Stimulated activated CD8-positive, alpha-beta memory T cell treated with anti-CD3 and anti-CD28 coated beads, Interleukin-15, amount 100 ng/mL, for 1 hour (primary cell): ENCODE measurements around the gene HCCS.

ENCODE experiments used
- DNase-seq: peaks from one replicate; pipeline ENCODE4 v3.0.0-alpha.2; 2020; ENCODE audit warnings: low read depth

The HCCS gene

DNA sequence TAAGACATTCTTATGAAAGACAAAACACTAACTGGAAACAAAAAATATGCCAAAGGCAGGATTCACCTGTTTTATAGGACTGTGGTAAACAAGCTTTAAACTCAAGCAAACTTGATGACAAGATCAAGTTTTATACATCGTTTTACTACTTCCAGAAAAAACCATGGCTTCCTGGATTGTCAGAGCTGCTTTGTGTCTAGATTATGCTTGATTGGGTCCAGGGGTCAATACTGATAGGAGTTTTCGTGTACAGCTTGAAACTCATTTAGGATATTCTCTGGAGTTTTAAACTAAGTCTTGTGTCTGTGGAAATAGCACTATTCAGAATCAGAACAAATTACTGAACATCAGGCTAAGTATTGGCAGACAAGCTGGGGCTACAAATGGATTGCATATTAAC lies 13.0 kb downstream of the HCCS start:
- no peak for DNase-seq

DNA sequence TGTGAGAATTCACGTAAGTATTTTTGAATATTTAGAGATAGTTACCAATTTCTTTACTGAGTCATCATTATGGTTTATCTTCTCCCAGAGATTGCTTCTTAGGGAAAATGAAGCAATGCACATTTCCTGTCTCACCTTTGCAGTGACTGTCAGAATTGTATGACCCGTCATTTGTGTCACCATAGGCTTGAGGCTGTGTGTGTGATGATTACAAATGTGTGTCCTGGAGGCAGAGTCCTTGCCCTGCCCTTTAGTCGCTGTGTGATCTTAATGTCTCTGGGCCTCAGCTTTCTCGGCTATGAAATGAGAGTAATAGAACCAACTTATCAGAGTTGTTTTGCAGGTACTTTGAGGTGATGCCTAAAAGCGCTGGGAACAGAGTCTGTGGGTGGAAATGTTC lies 13.9 kb downstream of the HCCS start:
- DNase-seq: no peak

DNA sequence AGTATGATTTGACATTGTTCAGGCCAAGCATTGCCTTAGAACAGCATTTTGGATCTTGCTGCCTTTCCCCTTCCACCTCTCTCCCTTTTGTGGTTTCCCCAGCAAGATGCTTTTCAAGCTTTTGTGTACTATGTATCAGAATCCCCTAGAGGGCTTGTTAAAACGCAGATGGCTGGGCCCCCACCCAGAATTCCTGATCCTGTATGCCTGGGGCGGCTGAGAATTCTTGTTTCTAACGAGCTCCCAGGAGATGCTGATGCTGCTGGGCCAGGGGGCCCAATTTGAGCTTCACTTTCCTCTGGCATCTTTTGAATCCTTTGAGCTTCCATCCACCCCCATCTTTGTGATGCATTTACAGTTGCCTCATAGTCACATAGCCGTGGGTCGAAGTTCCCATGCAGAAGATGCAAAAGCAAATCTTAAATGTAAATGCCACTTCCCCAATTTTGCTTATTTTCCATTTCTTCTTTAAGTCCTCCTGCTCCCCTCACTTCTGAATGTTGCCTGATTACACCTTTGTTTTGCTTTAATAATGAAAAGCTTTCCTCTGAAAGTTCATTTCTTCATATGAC lies 18.5 kb downstream of the HCCS start:
- DNase-seq: no peak

DNA sequence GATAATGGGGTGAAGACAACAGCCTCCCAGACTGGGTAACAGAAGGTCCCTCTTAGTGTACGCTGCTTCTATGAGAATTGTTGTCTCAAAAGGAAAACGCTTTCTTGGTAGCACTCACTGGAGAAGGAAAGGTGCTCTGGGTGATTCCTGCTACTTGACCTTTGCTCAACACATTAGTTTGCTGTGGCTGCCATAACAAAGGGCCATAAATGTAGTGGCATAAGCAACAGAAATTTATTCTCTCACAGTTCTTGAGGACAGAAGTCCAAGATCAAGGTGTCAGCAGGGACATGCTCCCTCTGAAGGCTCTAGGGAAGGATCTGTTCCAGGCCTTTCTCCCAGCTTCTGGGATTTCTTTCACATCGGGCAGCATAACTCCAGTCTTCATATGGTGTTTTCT lies 19.0 kb downstream of the HCCS start:
- DNase-seq: no peak

DNA sequence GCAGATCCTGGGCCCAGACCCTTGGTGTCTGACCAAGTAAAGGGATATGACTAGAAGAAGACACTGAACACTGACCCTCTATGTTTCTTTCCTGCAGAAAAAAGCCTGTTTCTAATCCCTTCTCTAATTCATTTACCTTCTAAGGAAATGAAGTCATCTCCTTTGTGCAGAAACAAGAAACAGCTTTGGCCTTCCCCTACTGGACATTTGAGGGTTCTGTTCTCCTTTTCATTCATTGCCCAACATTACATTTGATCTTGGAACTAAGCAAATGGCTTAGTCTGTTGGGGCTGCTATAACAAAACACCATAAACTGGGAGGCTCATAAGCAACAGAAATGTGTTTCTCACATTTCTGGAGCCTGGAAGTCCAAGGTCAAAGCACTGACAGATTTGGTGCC lies 20.0 kb downstream of the HCCS start:
- DNase-seq: no peak

DNA sequence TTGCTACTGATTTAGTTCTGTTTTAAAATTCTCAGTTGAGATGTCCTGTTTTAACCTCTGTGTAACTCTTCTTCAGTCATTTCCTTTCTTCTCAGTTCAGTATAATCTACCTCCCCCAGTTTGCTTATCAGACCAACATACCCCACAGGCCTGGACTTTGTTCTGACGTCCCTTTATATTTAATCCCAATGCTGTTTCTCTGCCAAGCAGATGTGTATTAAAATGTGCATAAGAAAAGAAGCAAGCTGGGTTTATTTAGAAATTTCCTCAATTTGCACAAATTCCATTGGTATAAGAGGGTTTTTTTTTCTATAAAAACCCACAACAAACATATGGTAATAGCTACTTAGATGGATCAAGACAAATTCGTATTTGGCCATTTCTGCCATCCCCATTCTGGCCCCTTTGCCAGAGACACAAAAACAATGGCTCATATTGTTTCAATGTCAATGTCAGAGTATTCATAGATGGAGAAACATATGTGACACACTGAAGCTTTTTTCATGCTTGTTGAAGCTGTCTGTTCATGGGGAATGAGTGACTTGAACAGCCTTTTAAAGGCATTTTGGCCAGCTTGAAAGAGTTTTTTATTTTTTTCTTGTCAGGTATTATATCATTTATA lies 24.5 kb downstream of the HCCS start:
- no peak for DNase-seq

DNA sequence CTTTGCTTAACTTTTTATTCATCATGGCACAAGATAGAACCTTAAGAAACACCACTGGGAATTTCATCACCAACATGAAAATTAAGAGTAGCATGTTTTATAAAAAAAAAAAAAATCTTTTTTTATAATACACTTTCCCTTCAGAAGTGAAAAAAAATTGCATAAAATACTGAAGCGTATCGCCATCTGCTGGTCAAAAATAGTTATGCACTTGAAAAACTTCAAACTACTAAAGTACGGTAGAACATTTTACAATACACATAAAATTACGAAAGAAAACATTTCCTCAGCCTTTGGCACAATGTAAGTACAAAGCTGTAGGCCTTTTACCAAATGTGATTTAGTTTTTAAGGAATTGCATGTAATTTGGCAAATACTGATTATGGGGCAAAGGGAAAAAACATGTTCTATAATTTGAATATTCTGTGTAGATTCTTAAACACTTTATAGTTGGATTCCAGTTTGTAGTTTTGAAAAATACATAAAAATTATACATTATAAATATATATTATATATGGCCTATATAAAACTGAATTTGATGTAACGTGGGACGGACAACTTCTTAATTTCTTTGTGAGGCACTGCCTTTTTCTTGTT lies 26.5 kb downstream of the HCCS start:
- DNase-seq: no peak

DNA sequence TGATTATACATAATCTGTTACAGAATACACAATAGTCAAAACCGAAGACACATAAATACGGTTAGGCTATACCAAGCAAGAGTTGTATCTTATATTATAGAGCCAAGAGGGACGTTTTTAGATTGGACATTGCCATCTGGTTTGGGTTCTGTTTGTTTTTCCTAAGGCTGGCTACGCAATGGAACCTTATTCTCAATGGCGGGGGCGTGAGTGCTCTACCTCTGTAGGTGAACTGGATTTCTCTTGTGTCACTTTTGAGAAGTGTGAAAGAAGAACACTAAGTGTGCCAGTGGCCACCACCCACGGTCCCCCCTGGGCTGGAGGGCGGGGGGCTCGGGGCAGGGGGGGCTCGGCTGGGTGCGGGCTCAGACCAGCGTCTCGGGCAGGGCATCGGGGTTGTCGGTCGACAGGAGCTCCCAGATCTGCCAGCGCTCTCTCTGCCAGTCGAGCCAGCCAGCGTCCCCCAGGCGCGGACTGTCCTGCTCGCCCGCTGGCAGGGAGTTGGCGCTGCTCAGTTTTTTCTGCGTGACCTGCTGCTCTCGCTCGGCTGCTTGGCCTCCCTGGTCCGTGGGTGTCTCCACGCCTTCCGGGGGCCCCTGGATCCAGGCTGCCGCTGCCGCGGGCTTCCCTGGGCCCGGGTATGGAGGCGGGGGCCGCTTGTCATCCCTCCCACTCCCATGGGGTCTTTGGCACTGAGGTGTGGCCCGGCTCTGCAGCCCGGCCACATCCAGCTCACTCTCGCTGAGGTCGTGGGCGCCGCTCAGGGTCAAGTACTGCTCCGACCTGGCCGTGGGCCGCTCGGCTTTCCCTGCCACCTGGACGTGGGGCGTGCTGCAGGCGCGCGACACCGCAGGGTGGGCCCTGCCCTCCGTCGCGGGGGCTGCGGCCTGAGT lies 27.6 kb downstream of the HCCS start:
- no peak for DNase-seq

DNA sequence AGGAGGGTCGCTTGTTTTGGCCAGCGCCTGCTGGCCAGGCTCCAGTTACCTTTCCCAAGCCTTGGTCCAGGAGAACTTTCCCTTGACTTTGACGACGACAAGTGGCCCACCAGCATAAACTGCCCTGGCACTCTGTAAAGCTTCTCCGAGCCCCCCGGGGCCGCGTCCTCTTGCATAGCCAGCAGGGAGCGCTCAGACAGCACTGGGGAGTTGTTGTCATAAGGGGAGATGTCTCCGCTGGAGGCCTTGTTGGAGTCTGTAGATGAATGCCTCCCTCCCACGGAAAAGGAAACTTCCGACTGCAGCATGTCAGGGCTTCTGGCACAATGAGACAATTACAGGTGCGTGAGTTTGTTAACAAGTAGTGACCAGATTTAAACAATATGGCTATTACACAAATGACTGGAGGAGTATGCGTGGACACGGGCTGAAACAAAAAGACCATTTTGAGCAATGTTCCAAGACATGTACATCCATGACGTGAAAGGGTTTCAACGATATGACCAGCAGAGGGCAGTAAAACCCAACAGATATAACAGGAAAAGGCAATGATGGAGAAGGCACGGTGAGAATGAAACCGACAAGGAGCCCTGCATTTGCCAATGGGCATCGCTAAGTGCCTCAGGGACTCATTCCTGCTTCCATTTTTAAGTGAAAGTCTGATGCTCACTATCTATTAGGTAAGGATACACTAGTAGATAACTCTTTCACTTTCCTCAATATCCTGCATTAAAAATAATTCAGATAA lies 33.0 kb downstream of the HCCS start:
- peak; percentile 1 for DNase-seq

DNA sequence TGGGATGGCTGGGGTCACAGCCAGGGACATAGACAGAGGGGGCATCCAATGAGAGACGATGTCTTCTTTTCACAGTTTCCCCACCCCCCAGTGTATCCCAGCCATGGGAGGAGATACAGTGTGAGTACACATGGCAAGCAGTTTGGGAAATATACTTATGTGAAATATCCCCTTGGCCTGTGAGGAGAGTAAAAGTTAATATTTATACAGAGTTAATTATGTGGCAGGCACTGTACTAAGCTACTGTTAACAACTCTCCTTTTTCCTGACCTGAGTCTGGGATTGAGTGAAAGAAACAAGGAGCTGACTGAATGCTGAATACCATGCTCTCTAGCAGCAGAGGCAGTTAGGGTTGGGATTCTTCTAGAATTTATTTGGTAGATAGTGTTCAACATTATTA lies 35.3 kb downstream of the HCCS start:
- no peak for DNase-seq

DNA sequence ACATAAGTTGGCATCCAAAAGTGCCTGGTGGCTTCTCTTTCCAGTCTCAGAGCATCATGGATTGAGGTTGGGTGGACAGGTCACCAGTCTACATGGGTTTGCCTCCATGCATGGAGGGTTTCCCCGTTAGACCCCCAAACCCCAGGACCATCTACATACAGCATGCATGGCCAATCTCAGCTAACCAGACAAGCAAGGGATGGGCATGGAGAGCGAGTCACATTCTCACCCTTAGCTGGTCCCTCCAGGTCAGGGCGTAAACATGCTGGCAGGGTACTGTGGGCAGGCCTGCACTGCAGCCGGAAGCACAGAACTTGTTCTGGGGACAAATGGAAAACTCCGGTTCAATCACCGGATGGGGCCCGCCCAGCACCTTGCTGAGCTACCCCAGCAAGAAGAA lies 37.3 kb downstream of the HCCS start:
- DNase-seq: no peak

DNA sequence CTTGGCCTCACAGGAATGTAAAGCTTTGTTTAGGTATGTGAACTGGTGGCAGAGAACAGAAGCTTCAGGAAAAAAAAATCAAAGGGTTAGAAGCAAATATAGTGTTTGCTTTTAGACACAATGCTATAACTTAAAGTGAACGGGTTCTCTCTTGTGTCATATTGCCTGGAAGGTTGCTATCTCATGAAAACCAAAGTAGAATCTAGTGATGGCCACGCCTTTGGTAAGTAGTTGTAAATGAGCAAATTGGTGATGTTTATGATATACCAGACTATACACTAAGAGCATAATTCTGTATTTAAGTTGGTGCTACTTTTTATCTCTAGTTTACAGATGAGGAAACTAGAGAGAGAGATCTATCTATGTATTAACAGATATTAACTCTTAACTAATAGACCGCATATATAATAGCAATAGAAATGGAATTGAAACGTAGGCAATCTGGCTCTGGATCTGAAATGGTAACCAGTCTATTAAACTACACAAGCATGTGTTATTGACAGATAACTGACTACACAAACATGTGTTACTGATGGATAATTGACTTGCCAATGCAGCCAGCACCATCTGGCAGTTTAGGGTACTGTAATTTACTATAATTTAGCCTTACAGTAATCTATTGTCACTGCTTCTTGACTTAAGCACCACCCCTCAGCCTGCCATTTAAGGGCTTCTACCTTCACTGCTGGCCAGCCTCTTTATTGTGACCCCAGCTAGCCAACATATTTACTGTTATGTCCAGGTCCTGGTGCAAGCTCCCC lies 40.8 kb downstream of the HCCS start:
- no peak for DNase-seq

DNA sequence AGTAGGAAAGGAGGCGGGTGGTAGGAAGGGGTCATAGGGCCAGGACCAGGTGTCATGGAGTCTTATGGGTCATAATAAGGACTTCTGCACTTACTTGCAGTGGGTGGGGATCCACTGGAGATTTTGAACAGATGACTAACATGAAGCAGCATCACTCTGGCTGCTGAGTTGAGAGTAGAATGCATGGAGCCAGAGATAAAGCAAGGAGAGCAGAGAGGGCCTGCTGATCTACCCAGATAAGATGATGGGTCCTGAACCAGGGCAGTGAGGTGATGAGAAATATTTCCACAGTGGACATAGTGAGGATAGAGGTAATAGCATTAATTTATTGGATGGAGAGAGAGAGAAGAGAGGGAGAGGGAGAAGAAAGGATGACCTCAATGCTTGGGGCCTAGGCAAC lies 48.0 kb downstream of the HCCS start:
- no peak for DNase-seq

DNA sequence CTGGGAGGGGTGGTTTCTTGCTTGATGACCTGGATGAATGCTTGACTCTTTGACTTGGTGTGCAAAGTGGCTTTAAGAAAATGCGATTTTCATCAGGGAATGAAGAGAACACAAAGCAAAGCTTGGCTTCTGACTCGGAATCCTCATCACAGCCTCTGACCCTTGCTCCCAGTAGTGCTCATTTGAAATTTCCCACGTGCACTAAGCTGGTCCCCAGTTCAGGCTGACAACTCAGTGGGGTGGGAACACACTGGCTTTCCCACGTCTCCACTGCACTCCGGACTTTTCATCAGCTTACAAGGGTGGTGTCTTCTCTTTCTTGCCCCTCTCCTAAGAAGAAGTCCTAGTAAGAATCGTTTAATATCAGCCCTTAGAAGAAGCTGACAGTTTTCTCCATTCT lies 53.3 kb downstream of the HCCS start:
- no peak for DNase-seq

DNA sequence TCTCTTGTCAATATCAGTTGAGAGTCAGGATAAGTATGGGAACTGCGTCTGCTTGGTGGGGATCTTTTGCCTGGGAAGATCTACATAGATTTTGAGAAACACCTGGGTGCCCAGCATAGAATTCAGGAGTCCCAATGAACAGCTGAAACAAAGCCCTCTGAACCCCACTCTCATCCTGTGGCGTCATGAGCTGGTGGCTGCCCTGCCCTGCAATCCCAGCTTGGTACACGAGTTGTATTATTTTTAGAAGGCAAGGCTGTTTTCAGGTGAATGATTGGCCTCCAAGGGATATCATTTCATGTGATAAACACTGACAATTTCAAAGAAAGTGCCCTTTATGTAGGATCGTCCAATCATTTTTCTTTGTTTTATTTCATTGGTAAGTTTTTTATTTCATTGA lies 60.8 kb downstream of the HCCS start:
- DNase-seq: no peak

DNA sequence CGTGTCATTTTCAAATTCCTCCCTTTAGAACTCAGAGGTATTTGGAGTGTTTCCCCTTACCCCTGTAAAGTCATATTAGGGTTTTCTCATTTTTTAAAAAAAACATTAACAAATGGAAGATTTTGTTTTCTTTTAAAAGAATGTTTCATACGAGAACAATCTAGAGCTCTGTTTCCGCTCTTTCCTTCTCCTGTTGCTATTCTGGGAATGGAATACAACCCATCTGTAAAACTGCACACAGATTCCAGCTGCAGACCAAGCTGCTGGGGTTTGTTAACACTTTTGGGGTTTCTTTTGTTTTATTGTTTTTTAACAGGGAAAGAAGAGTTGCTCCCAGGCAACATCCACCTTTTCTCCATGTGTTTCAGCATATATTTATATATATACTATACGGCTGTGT lies 61.3 kb downstream of the HCCS start:
- no peak for DNase-seq
